ES-I3 (cell line): ENCODE measurements around the gene ANO2.

ENCODE experiments used
- H3K36me3 ChIP-seq: 2 replicates; pipeline ENCODE4 v1.6.1; 2013; ENCODE audit warnings: mild to moderate bottlenecking, low read length, control low read depth, moderate library complexity; ENCODE audit not compliant: insufficient read depth
- H3K4me1 ChIP-seq: 2 replicates; pipeline ENCODE4 v1.6.1; 2013; ENCODE audit warnings: mild to moderate bottlenecking, control low read depth, low read length; ENCODE audit not compliant: insufficient read depth
- H3K9ac ChIP-seq: 2 replicates; pipeline ENCODE4 v1.6.1; 2013; ENCODE audit warnings: low read depth, mild to moderate bottlenecking, low read length, moderate library complexity
- H3K9me3 ChIP-seq: 2 replicates; pipeline ENCODE4 v1.6.1; 2013; ENCODE audit warnings: mild to moderate bottlenecking, low read length, moderate library complexity; ENCODE audit not compliant: control insufficient read depth, insufficient read depth

The ANO2 gene

DNA sequence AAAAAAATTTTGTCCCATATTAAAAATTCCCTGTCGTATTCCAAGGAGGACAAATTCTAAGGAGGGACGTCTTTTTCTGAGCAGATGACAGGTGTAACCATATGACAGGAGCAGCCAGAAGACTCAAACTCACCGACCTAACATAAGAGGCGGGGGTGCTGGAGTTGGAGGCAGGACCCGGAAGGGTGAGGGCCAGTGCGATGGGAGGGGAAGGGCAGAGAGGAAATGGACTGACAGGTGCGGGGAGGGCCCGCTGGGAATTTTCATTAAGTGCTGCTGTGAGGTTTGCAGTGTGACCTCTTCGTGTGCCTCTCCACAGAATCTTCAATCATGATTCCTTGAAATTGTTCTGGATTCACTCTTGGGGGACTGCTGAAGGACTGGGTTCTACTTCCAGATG lies 323.7 kb downstream of the ANO2 start:
- no peaks in the 10 kb centered on the region for H3K9me3 ChIP-seq
- no peak overlapping the region for H3K9ac ChIP-seq
- no peaks in the 10 kb centered on the region for H3K4me1 ChIP-seq
- no peaks in the 10 kb centered on the region for H3K36me3 ChIP-seq

DNA sequence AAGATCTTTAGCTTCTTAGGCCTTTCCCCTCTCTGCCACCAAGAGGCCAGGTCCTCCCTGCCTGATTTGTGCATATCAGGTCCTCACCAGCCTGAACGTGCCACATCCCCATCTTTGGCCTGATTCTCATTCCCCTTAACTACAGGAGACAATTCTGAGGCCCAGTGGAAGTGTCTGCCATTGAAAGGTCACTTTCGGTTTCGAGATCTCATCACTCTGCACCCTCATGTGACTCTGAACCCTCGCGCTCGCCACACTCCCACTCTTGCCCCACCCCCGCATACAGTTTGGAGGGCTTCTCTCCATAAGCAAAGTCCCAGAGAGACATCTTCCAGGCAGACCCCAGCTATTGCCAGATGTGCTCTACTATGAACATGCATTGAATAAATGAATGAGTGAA lies 324.2 kb downstream of the ANO2 start:
- H3K9ac ChIP-seq = no peak overlapping the region
- no peaks in the 10 kb centered on the region for H3K4me1 ChIP-seq
- H3K36me3 ChIP-seq = no peaks in the 10 kb centered on the region
- no peaks in the 10 kb centered on the region for H3K9me3 ChIP-seq

- no peaks in the 10 kb centered on the region for H3K36me3 ChIP-seq
- H3K9ac ChIP-seq = no peak overlapping the region
- H3K9me3 ChIP-seq = no peaks in the 10 kb centered on the region
- no peaks in the 10 kb centered on the region for H3K4me1 ChIP-seq
Observed at GRCh38 chr12:5619628-5620027, 325.4 kb downstream of the ANO2 start.

DNA sequence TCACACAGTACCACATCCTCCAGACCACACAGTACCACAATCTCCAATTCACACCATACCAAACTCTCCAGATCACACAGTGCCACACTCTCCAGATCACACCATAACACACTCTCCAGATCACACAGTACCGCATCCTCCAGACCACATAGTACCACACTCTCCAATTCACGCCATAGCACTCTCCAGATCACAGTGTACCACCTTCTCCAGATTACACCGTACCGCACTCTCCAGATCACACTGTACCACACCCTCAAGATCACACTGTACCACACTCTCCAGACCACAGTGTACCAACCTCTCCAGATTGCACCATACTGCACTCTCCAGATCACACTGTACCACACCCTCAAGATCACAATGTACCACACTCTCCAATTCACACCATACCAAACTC lies 328.2 kb downstream of the ANO2 start:
- Histone ChIP-seq H3K36me3 (no peaks in the 10 kb centered on the region), H3K4me1 (no peaks in the 10 kb centered on the region), H3K9ac (no peak overlapping the region), H3K9me3 (no peaks in the 10 kb centered on the region)

DNA sequence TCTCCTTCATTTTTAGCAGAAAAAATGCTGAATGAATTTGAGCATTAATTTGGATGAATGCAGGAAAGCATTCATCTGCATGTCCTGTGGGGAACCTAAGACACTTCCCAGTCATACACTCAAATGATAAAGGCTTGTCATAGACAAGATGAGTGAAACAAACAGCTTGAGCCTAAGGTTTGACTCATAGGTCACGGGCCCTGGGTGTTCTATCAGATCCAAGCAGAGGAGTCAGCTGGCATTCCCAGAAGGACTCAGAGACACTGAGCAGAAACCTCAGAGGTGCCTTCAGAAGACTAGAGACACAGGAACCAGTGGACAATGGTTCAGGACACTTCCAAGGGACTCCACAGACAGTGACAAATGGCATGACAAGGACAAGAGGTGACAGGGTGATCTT lies 329.3 kb downstream of the ANO2 start:
- Histone ChIP-seq H3K36me3 (no peaks in the 10 kb centered on the region), H3K9ac (no peak overlapping the region), H3K9me3 (no peaks in the 10 kb centered on the region), H3K4me1 (no peaks in the 10 kb centered on the region)

DNA sequence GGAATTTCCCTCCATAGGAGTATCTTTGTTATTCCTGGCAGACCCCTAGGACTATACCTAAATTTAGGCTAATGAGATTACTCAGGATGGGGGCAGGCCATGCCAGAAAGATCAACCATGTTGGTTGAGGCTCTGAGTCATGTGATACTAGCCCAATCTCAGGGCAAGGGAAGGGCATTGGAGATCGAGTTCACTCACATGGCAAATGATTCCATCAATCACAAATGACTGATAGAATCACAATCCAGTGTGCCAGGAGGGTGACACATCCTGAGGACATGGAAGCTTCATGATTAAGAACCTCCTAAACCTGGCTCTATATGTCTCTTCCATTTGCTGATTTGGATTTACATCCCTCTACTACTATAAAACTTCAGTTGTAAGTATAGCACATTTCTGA lies 330.8 kb downstream of the ANO2 start:
- Histone ChIP-seq H3K4me1 (no peaks in the 10 kb centered on the region), H3K9me3 (no peaks in the 10 kb centered on the region), H3K36me3 (no peaks in the 10 kb centered on the region), H3K9ac (no peak overlapping the region; the same call in 1 of the 2 replicates)

- H3K9me3 ChIP-seq = no peaks in the 10 kb centered on the region
- no peak overlapping the region for H3K9ac ChIP-seq
- H3K36me3 ChIP-seq = no peaks in the 10 kb centered on the region
- H3K4me1 ChIP-seq = no peaks in the 10 kb centered on the region
Observed at GRCh38 chr12:5612556-5613410, 332.3 kb downstream of the ANO2 start.

DNA sequence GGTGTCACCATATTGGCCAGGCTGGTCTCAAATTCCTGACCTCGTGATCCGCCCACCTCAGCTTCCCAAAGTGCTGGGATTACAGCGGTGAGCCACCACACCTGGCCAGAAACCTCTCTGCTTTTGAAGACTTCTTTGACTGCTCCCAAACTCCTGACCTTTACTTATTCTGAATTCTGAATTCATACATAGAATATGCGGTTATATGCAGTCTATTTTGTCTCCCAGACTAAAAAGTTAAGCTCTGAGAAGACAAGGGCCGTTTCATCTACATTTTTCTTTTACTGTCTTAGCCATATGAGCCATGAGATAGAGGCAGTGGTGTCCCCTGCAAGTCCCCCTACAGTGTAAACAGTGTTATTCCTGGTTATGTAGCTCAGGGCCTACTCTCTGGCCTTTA lies 333.9 kb downstream of the ANO2 start:
- Histone ChIP-seq H3K4me1 (no peaks in the 10 kb centered on the region), H3K9ac (no peak overlapping the region), H3K9me3 (no peaks in the 10 kb centered on the region), H3K36me3 (no peaks in the 10 kb centered on the region)

DNA sequence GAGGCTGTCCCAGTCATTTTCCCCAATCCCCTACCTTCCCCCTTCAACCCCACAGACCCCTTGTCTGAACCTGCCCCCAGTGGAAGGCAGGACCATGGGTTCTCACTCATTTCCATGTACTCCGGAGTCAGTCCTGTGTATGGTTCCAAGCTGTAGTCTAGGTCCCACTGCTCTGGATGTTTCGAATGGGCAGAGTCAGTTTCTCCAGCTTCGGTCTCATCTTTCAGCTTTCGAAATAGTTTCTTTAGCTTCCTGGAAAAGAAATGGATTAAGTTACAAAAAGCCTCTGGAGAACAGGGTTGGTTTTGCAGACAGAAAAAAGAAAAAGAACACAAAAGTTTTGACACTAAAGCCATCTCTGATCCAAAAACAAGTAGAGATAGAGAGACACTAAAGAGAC lies 345.7 kb downstream of the ANO2 start:
- Histone ChIP-seq H3K36me3 (no peaks in the 10 kb centered on the region), H3K9me3 (no peaks in the 10 kb centered on the region), H3K9ac (no peak overlapping the region), H3K4me1 (no peaks in the 10 kb centered on the region)

GRCh38 chr12:5593998-5594397 lies 351.1 kb downstream of the ANO2 start:
- Histone ChIP-seq H3K9ac (no peak overlapping the region), H3K36me3 (no peaks in the 10 kb centered on the region), H3K9me3 (no peaks in the 10 kb centered on the region), H3K4me1 (peaks cover 6% of the 10 kb centered on the region; the same call in 1 of the 2 replicates)

DNA sequence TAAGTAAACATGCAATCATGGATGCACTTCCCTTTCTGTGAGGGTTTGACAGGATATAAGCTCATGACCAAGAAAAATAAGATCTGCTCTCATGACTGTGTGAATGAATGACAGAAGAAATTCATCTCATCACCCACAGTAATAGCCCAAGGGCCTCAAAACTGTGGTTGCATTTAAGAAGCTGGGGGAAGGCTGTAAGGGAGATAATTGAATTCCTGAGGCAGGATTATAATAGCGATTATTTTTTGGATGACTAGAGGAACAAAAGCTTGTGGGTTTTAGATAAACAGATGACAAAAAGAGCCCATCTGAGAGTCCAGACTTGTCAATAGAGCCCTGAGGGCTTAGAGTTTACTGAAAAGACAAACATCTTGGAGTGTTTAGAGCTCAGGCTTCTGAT lies 352.0 kb downstream of the ANO2 start:
- H3K9me3 ChIP-seq = no peaks in the 10 kb centered on the region
- peaks cover 7% of the 10 kb centered on the region; the same call in 1 of the 2 replicates for H3K4me1 ChIP-seq
- no peak overlapping the region for H3K9ac ChIP-seq
- H3K36me3 ChIP-seq = no peaks in the 10 kb centered on the region

GRCh38 chr12:5592310-5592709 lies 352.7 kb downstream of the ANO2 start:
- Histone ChIP-seq H3K9me3 (no peaks in the 10 kb centered on the region), H3K9ac (no peak overlapping the region), H3K4me1 (peaks cover 15% of the 10 kb centered on the region), H3K36me3 (no peaks in the 10 kb centered on the region)

DNA sequence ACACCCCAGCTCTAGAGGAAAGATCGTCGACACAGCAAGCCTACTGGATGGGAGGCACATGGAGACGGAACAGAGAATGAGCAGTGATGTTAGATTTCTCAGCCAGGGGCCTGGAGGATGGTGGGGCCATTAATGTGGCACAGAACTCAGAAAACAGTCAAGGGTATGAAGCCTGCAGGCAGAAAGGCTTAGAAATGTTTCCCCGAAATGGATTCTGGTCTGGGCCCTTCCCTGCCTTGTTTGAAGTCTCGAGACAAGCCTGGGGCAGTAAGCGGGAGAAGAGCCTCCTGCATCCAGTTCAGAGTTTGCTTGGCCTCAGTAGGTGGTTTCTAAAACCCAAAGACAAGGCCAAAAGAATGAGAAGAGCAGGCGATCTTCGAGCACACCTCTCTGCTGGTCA lies 354.7 kb downstream of the ANO2 start:
- Histone ChIP-seq H3K9ac (no peak overlapping the region), H3K9me3 (no peaks in the 10 kb centered on the region), H3K36me3 (no peaks in the 10 kb centered on the region), H3K4me1 (peaks cover 30% of the 10 kb centered on the region)

- Histone ChIP-seq H3K9me3 (no peaks in the 10 kb centered on the region), H3K4me1 (peaks cover 30% of the 10 kb centered on the region), H3K9ac (no peak overlapping the region), H3K36me3 (no peaks in the 10 kb centered on the region)
Observed at GRCh38 chr12:5589054-5589453, 356.0 kb downstream of the ANO2 start.

DNA sequence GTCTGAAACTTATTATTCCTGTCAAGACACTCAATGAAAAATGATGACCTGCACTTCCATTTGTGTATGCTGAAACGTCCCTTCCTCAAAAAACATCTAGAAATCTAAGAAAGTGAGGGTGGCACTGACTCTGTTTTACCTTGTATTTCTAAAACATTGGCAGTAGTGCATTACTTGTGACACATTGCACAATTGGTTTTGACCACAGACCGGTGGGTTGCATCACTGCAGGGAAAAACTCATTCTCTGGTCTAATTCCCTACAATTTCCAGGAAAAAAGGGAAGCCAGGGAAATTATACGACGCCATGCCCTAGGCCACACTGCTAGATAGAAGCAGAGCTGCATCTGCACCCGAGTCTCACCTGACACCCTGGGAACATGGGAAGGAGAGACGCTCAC lies 356.5 kb downstream of the ANO2 start:
- Histone ChIP-seq H3K9me3 (no peaks in the 10 kb centered on the region), H3K36me3 (no peaks in the 10 kb centered on the region), H3K4me1 (peaks cover 30% of the 10 kb centered on the region), H3K9ac (no peak overlapping the region)
